Dedifferentiated amniotic fluid mesenchymal stem cell (primary cell): ENCODE data around the gene PGP.

ENCODE experiments used
- DNase-seq: peaks from one replicate; pipeline ENCODE4 v3.0.0-alpha.2; 2016; ENCODE audit errors: extremely low spot score

PGP gene

GRCh38 chr16:2180962-2181923, 33.4 kb downstream of the PGP start:
- DNase-seq = no peak

- no peak for DNase-seq
Measured at GRCh38 chr16:2180461-2180860, 34.2 kb downstream of the PGP start.

- DNase-seq = no peak
Measured at GRCh38 chr16:2179576-2179975, 35.1 kb downstream of the PGP start.

DNA sequence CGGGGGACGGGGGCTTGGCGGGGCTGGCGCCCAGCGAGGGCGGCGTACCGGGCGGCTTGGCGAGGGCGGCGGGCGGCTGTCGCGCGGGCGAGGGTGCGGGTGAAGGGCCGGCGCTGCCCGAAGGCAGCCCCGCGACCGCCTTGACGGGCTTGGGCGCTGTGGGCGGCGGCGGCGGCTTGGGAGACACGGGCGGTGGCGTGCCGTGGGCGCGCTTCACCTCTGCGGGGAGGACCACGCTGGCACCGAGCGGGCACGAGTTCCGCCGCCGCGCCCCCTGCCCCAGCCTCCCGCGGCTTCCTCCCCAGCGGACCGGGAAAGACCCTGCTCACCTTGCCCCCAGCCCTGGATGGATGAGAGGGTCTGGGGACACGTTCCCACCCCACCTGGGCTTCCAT, 35.5 kb downstream of the PGP start:
- no peak for DNase-seq

DNA sequence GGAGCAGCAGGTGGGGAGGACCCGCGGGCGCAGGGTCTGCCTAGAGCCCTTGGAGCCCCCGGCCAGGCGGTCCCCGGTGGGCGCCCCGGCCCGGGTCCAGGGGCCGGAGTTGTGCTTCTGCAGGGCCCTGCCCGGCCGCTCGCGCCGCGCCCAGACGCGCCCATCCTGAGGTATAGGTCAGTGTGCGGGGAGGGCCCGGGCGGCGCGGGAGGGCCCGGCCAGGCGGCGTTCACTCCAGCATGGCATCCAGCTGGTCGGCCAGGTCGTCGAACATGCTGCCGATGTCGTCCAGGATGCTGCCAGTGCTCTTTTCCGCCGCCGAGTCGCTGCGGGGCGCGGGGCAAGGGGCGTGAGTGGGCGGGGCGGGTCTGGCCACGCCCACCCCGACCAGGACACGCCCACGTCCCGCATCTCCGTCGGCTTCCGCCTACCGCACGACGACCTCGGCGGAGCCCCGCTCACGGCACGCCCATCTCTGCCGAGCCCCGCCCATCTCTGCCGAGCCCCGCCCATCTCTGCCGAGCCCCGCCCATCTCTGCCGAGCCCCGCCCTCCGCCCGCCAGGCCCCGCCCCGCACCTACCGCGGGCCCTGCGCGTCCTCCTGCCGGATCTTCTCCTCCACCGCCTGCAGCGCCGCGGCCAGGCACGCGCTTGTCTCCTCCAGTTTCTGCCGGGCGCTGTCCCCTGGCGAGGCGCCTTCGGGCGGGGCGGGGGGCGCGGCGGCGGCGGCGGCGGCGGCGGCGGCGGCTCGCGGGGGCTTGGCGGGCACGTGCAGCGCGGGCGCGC, 36.1 kb downstream of the PGP start:
- DNase-seq = no peak

- DNase-seq = no peak
Measured at GRCh38 chr16:2177561-2177960, 37.1 kb downstream of the PGP start.

GRCh38 chr16:2177101-2177500, 37.5 kb downstream of the PGP start:
- no peak for DNase-seq

GRCh38 chr16:2176047-2176446, 38.6 kb downstream of the PGP start:
- DNase-seq = no peak

DNA sequence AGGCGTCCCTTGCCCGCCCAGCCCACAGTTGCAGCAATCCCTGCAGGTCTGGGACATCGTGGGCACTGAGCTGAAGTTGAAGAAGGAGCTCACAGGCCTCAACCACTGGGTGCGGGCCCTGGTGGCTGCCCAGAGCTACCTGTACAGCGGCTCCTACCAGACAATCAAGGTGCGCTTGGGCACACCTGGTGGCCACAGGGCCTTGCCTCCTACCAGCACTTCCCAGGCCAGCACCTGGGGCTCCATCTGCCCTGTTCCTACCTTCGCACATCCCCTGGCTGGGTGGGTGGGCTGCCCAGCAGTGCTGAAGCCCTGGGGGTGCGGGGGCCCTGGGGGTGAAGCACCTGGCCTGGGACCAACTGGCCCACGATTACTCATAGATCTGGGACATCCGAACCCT, 39.2 kb downstream of the PGP start:
- no peak for DNase-seq

- DNase-seq = no peak
Measured at GRCh38 chr16:2174396-2175131, 40.1 kb downstream of the PGP start.

GRCh38 chr16:2173916-2174315, 40.7 kb downstream of the PGP start:
- DNase-seq = no peak

DNA sequence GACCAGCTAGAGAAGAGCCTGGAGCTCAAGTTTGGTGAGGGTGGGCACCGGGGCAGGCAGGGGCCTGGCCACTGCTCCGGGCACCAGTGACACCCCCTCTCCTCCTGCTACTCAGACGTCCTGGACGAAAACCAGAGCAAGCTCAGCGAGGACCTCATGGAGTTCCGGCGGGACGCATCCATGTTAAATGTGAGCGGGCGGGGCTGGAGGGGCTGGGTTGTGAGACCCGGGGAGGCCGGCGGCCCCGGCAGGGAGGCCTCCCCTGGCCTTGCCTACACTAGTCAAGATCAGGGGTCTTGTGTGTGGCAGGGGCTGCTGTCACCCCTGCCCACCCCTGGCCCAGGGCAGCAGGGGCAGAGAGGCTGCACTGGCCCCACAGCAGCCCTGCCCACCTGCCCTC, 41.3 kb downstream of the PGP start:
- no peak for DNase-seq

GRCh38 chr16:2172688-2173335, 41.8 kb downstream of the PGP start:
- no peak for DNase-seq

- DNase-seq = no peak
Measured at GRCh38 chr16:2171601-2172178, 43.0 kb downstream of the PGP start.

DNA sequence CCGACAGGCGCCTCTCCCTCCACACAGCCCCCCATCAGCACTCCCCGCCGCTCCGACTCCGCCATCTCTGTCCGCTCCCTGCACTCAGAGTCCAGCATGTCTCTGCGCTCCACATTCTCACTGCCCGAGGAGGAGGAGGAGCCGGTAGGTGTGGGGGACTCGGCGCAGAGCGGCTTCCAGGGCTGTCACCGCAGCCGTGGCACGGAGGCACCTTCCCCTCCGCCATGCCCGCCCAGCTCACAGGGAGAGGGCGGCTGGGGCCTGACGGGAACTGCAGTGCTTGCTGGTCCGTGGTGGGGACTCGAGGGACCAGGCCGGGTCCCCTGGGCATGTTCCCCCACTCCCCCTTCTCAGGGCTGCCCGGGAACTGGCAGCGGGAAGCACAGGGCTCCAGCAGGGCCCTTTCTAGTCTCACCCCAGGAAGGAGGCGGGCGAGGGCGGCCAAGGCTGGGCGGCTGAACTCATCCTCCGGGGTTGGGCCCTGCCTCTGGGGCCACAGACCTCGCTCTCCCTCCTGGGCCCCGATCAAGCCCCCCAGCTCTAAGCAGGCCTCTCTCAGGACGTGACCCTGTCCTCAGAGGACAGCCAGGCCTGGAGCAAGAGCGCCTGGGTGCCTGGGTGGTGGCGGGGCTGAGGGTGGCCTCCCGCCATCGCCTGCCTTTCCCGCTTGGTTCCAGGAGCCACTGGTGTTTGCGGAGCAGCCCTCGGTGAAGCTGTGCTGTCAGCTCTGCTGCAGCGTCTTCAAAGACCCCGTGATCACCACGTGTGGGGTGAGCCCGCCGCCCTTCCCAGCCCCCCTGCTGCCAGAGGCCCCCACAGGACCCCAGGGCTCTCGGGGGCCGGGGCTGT, 43.8 kb downstream of the PGP start:
- no peak for DNase-seq

DNA sequence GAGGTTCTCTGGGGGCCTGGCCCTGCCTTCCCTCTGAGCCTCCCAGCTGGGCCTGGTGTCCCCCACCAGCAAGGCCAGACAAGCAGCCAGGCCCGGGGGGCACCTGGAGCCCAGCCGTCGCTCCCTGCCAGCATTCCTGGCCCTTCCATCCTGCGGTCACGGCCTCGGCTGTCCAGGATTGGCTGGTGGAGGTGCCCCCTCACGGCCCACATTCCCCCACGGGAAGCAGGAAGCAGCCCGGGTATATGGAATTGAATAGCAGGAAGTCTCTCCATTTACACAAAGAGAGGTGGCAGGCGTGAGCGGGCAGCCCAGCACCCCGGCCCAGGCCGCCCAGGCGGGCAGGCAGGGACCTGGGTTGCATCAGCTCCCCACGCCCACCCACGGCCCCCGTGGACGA, 44.6 kb downstream of the PGP start:
- DNase-seq = no peak

- no peak for DNase-seq
Measured at GRCh38 chr16:2167068-2167638, 47.5 kb downstream of the PGP start.

DNA sequence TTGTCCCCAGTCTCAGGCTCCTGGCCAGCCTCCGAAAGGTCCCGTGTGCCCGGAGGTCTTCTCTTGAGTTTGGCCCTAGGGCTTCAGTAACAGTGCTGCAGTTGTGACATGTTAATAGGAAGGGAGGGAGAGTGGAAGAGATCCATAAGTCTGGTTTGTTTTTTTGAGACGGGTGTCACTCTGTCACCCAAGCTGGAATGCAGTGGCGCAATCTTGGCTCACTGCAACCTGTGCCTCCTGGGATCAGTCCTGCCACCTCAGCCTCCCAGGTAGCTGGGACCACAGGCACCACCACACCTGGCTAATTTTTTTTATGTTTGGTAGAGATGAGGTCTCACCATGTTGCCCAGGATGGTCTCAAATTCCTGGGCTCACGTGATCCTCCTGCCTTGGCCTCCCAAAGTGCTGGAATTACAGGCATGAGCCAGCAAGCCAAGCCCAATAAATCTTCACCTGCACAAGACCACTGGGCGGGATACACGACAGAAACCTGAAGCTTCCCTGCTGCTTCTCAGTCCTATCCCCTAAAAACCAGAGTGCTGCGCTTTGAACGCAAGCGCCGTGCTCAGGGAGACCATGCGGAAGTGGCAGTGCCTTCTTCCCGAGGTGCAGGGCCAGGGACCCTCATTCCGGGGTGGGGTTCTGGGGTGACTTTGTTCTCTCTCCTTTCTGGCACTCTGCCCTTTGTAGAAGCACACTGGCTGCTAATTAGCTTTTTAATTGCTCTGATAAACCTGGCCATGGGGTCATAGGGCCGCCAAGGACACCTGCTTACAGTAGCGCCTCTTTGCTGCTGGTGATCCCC, 48.2 kb downstream of the PGP start:
- no peak for DNase-seq

GRCh38 chr16:2165861-2166260, 48.8 kb downstream of the PGP start:
- DNase-seq = no peak
